IPS DF 6.9 (cell line): Measurements from ENCODE around the gene CSNK1A1L.

Experiments used
- DNase-seq: peaks from one replicate; pipeline ENCODE4 v3.0.0-alpha.2; 2013; ENCODE audit warnings: low read depth, low spot score
- H3K27ac ChIP-seq: one replicate; pipeline ENCODE4 v1.5.1; 2013; ENCODE audit warnings: low read length, control low read depth
- H3K27me3 ChIP-seq: 2 replicates; pipeline ENCODE4 v1.6.1; 2013; ENCODE audit warnings: mild to moderate bottlenecking, low read length; ENCODE audit not compliant: control insufficient read depth, insufficient read depth
- H3K36me3 ChIP-seq: 2 replicates; pipeline ENCODE4 v1.6.1; 2013; ENCODE audit warnings: low read length; ENCODE audit not compliant: control insufficient read depth, insufficient read depth
- H3K4me1 ChIP-seq: 2 replicates; pipeline ENCODE4 v1.6.1; 2013; ENCODE audit warnings: low read length; ENCODE audit not compliant: control insufficient read depth, insufficient read depth
- H3K4me3 ChIP-seq: 2 replicates; pipeline ENCODE4 v1.5.1; 2013; ENCODE audit warnings: mild to moderate bottlenecking, low read length
- H3K9me3 ChIP-seq: 2 replicates; pipeline ENCODE4 v1.6.1; 2013; ENCODE audit warnings: low read length, inconsistent platforms; ENCODE audit not compliant: control insufficient read depth, insufficient read depth
- WGBS: extraction: QIAGEN DNeasy Blood & Tissue Kit; methylation state at CpG from one replicate; pipeline ENCODE4 v1.1.7; 2013; ENCODE audit warnings: mixed read lengths, missing lambda C conversion rate; ENCODE audit not compliant: insufficient read length, insufficient coverage; 5-methylcytosine and 5-hydroxymethylcytosine counted together

The CSNK1A1L gene

GRCh38 chr13:37136187-37136586, 30.7 kb upstream of the CSNK1A1L start:
- WGBS: no CpG with 5 or more reads among the region's 2 CpGs
- Histone ChIP-seq H3K36me3 (no peaks in the 10 kb centered on the region), H3K27me3 (no peaks in the 10 kb centered on the region), H3K4me1 (no peaks in the 10 kb centered on the region), H3K27ac (no peak overlapping the region), H3K4me3 (no peak overlapping the region), H3K9me3 (no peaks in the 10 kb centered on the region)
- DNase-seq: no peak

- Histone ChIP-seq H3K4me3 (no peak overlapping the region), H3K9me3 (no peaks in the 10 kb centered on the region), H3K27ac (no peak overlapping the region), H3K36me3 (no peaks in the 10 kb centered on the region), H3K4me1 (no peaks in the 10 kb centered on the region), H3K27me3 (no peaks in the 10 kb centered on the region; the same call in 1 of the 2 replicates)
- DNase-seq: no peak
- no CpG with 5 or more reads among the region's 6 CpGs for WGBS
These were observed 29.1 kb upstream of the CSNK1A1L start for GRCh38 chr13:37134411-37135041.

GRCh38 chr13:37132211-37132610, 26.7 kb upstream of the CSNK1A1L start:
- no peak overlapping the region for H3K4me3 ChIP-seq

GRCh38 chr13:37131092-37131491, 25.6 kb upstream of the CSNK1A1L start:
- H3K27me3 ChIP-seq: no peaks in the 10 kb centered on the region; the same call in 1 of the 2 replicates
- H3K4me3 ChIP-seq: no peak overlapping the region
- H3K27ac ChIP-seq: no peak overlapping the region
- H3K36me3 ChIP-seq: no peaks in the 10 kb centered on the region
- DNase-seq: no peak
- no peaks in the 10 kb centered on the region for H3K9me3 ChIP-seq
- H3K4me1 ChIP-seq: no peaks in the 10 kb centered on the region
- no CpG with 5 or more reads among the region's 3 CpGs for WGBS

More at GRCh38 chr13:37132211-37132610, 26.7 kb upstream of the CSNK1A1L start:
- Histone ChIP-seq H3K36me3 (no peaks in the 10 kb centered on the region), H3K9me3 (no peaks in the 10 kb centered on the region), H3K4me1 (no peaks in the 10 kb centered on the region), H3K27me3 (no peaks in the 10 kb centered on the region; the same call in 1 of the 2 replicates), H3K27ac (no peak overlapping the region)
- no CpG with 5 or more reads among the region's 2 CpGs for WGBS
- DNase-seq: no peak

- no peaks in the 10 kb centered on the region for H3K9me3 ChIP-seq
- no peaks in the 10 kb centered on the region for H3K36me3 ChIP-seq
- no peak for DNase-seq
- no peaks in the 10 kb centered on the region for H3K4me1 ChIP-seq
- no CpG with 5 or more reads among the region's 4 CpGs for WGBS
- H3K27ac ChIP-seq: no peak overlapping the region
- no peaks in the 10 kb centered on the region; the same call in 1 of the 2 replicates for H3K27me3 ChIP-seq
- no peak overlapping the region for H3K4me3 ChIP-seq
These were observed 24.4 kb upstream of the CSNK1A1L start for GRCh38 chr13:37129866-37130265.

- H3K36me3 ChIP-seq: no peaks in the 10 kb centered on the region
- no peak overlapping the region for H3K4me3 ChIP-seq
- no peak overlapping the region for H3K27ac ChIP-seq
- no peaks in the 10 kb centered on the region for H3K9me3 ChIP-seq
- no peaks in the 10 kb centered on the region; the same call in 1 of the 2 replicates for H3K27me3 ChIP-seq
- no CpG with 5 or more reads among the region's 3 CpGs for WGBS
- DNase-seq: no peak
- no peaks in the 10 kb centered on the region for H3K4me1 ChIP-seq
These were observed 22.3 kb upstream of the CSNK1A1L start for GRCh38 chr13:37127691-37128241.

GRCh38 chr13:37123337-37123736, 17.9 kb upstream of the CSNK1A1L start:
- no CpG with 5 or more reads among the region's 1 CpG for WGBS

GRCh38 chr13:37118016-37118415, 12.6 kb upstream of the CSNK1A1L start:
- no peaks in the 10 kb centered on the region for H3K4me1 ChIP-seq
- no peaks in the 10 kb centered on the region for H3K9me3 ChIP-seq
- no peak overlapping the region for H3K4me3 ChIP-seq
- no peaks in the 10 kb centered on the region for H3K36me3 ChIP-seq
- no CpG with 5 or more reads among the region's 3 CpGs for WGBS
- H3K27ac ChIP-seq: no peak overlapping the region
- H3K27me3 ChIP-seq: no peaks in the 10 kb centered on the region
- no peak for DNase-seq

More at GRCh38 chr13:37123337-37123736, 17.9 kb upstream of the CSNK1A1L start:
- Histone ChIP-seq H3K9me3 (no peaks in the 10 kb centered on the region), H3K27me3 (no peaks in the 10 kb centered on the region), H3K4me3 (no peak overlapping the region), H3K27ac (no peak overlapping the region), H3K4me1 (no peaks in the 10 kb centered on the region), H3K36me3 (no peaks in the 10 kb centered on the region)
- DNase-seq: no peak

- no peak for DNase-seq
- no peak overlapping the region for H3K27ac ChIP-seq
- H3K36me3 ChIP-seq: no peaks in the 10 kb centered on the region
- no peaks in the 10 kb centered on the region for H3K9me3 ChIP-seq
- no CpG with 5 or more reads among the region's 4 CpGs for WGBS
- no peaks in the 10 kb centered on the region for H3K4me1 ChIP-seq
- H3K4me3 ChIP-seq: no peak overlapping the region
- H3K27me3 ChIP-seq: no peaks in the 10 kb centered on the region
These were observed 8.8 kb upstream of the CSNK1A1L start for GRCh38 chr13:37114250-37114649.

GRCh38 chr13:37113534-37113933, 8.1 kb upstream of the CSNK1A1L start:
- WGBS: no CpG with 5 or more reads among the region's 2 CpGs
- Histone ChIP-seq H3K27me3 (no peaks in the 10 kb centered on the region), H3K36me3 (no peaks in the 10 kb centered on the region), H3K27ac (no peak overlapping the region), H3K4me1 (no peaks in the 10 kb centered on the region), H3K9me3 (no peaks in the 10 kb centered on the region), H3K4me3 (no peak overlapping the region)
- DNase-seq: no peak
